BLaER1 (cell line): ENCODE results near the gene YJEFN3.

Source experiments
- H3K27ac ChIP-seq: shearing (Covaris generic); formaldehyde crosslinking; 2 replicates; pipeline ENCODE4 v1.8.1; 2022
- H3K27me3 ChIP-seq: shearing (Covaris generic); formaldehyde crosslinking; 2 replicates; pipeline ENCODE4 v1.8.1; 2022
- H3K36me3 ChIP-seq: shearing (Covaris generic); formaldehyde crosslinking; 2 replicates; pipeline ENCODE4 v1.8.1; 2022
- H3K4me1 ChIP-seq: shearing (Covaris generic); formaldehyde crosslinking; 2 replicates; pipeline ENCODE4 v1.8.1; 2022
- H3K4me2 ChIP-seq: shearing (Covaris generic); formaldehyde crosslinking; 2 replicates; pipeline ENCODE4 v1.8.1; 2022
- H3K4me3 ChIP-seq: shearing (Covaris generic); formaldehyde crosslinking; 2 replicates; pipeline ENCODE4 v1.8.1; 2022
- H3K9ac ChIP-seq: shearing (Covaris generic); formaldehyde crosslinking; 2 replicates; pipeline ENCODE4 v1.8.1; 2022
- H3K9me3 ChIP-seq: shearing (Covaris generic); formaldehyde crosslinking; 2 replicates; pipeline ENCODE4 v1.8.1; 2022
- H4K20me1 ChIP-seq: shearing (Covaris generic); formaldehyde crosslinking; 2 replicates; pipeline ENCODE4 v1.8.1; 2022
- Cebpa-rat ChIP-seq: shearing (Covaris generic); IDR thresholded peaks from 2 replicates; pipeline ENCODE4 v1.8.1; 2022

Gene YJEFN3

DNA sequence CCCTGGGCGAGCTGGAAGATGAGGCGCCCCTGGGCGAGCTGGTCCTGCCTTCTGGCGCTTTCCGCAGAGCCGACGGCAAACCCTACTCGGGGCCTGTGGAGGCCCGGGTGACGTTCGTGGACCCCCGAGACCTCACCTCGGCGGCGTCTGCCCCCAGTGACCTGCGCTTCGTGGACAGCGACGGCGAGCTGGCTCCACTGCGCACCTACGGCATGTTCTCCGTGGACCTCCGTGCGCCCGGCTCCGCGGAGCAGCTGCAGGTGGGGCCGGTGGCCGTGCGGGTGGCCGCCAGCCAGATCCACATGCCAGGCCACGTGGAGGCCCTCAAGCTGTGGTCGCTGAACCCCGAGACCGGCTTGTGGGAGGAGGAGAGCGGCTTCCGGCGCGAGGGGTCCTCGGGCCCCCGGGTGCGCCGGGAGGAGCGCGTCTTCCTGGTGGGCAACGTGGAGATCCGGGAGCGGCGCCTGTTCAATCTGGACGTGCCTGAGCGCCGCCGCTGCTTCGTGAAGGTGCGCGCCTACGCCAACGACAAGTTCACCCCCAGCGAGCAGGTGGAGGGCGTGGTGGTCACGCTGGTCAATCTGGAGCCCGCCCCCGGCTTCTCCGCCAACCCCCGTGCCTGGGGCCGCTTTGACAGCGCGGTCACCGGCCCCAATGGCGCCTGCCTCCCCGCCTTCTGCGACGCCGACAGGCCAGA is 15.7 kb downstream of the YJEFN3 start:
- no peak overlapping the region for H3K4me3 ChIP-seq
- H3K9me3 ChIP-seq: no peaks in the 10 kb centered on the region
- TF ChIP-seq Cebpa-rat: no peak
- no peaks in the 10 kb centered on the region for H4K20me1 ChIP-seq
- peaks cover 8% of the 10 kb centered on the region for H3K27me3 ChIP-seq
- no peak overlapping the region for H3K9ac ChIP-seq
- no peak overlapping the region for H3K27ac ChIP-seq
- no peak overlapping the region for H3K4me2 ChIP-seq
- peaks cover 18% of the 10 kb centered on the region for H3K4me1 ChIP-seq
- H3K36me3 ChIP-seq: no peaks in the 10 kb centered on the region

DNA sequence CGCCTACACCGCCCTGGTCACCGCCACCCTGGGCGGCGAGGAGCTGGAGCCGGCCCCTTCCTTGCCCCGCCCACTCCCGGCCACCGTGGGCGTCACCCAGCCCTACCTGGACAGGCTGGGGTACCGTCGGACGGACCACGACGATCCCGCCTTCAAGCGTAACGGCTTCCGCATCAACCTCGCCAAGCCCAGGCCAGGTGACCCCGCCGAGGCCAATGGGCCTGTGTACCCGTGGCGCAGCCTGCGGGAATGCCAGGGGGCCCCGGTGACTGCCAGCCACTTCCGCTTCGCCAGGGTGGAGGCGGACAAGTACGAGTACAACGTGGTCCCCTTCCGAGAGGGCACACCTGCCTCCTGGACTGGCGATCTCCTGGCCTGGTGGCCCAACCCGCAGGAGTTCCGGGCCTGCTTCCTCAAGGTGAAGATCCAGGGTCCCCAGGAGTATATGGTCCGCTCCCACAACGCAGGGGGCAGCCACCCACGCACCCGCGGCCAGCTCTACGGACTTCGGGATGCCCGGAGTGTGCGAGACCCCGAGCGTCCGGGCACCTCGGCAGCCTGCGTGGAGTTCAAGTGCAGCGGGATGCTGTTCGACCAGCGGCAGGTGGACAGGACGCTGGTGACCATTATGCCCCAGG is 16.4 kb downstream of the YJEFN3 start:
- Histone ChIP-seq H3K9ac (no peak overlapping the region), H3K36me3 (no peaks in the 10 kb centered on the region), H3K27ac (no peak overlapping the region), H3K9me3 (no peaks in the 10 kb centered on the region), H3K4me3 (no peak overlapping the region), H4K20me1 (no peaks in the 10 kb centered on the region), H3K4me2 (no peak overlapping the region), H3K27me3 (peaks cover 1% of the 10 kb centered on the region; the same call in 1 of the 2 replicates), H3K4me1 (peaks cover 18% of the 10 kb centered on the region)
- no peak for TF ChIP-seq Cebpa-rat

- no peaks in the 10 kb centered on the region for H4K20me1 ChIP-seq
- no peak overlapping the region for H3K4me2 ChIP-seq
- H3K9me3 ChIP-seq: no peaks in the 10 kb centered on the region
- H3K36me3 ChIP-seq: no peaks in the 10 kb centered on the region
- H3K27me3 ChIP-seq: no peaks in the 10 kb centered on the region
- peaks cover 18% of the 10 kb centered on the region for H3K4me1 ChIP-seq
- no peak overlapping the region for H3K9ac ChIP-seq
- no peak overlapping the region for H3K4me3 ChIP-seq
- TF ChIP-seq Cebpa-rat: no peak
- no peak overlapping the region for H3K27ac ChIP-seq
Observed at GRCh38 chr19:19545707-19546106, 17.0 kb downstream of the YJEFN3 start.

DNA sequence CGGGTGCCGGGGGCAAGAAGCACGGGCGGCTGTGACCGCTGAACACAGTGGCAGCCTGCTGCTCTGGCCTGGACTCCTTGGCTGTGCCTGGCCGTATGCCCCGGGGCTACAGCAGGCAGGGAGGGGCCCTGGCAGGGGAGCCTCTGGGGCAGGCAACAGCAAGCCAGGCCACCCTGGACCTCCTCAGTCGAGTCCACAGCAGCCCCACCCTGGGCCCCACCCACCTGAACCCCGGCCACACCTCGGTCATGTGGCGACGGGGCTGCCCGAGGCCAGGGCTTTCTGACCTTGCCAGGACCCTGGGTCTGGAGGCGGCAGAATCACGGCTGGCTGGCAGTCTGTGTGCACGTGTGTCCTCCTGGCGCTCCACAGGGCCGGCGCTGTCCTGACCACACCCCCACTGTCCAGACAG is 18.0 kb downstream of the YJEFN3 start:
- no peak overlapping the region for H3K4me3 ChIP-seq
- H4K20me1 ChIP-seq: no peaks in the 10 kb centered on the region
- no peak overlapping the region for H3K9ac ChIP-seq
- no peak overlapping the region for H3K4me2 ChIP-seq
- no peak overlapping the region for H3K27ac ChIP-seq
- H3K36me3 ChIP-seq: no peaks in the 10 kb centered on the region
- no peaks in the 10 kb centered on the region for H3K9me3 ChIP-seq
- no peak for TF ChIP-seq Cebpa-rat
- H3K27me3 ChIP-seq: no peaks in the 10 kb centered on the region
- peaks cover 21% of the 10 kb centered on the region for H3K4me1 ChIP-seq

DNA sequence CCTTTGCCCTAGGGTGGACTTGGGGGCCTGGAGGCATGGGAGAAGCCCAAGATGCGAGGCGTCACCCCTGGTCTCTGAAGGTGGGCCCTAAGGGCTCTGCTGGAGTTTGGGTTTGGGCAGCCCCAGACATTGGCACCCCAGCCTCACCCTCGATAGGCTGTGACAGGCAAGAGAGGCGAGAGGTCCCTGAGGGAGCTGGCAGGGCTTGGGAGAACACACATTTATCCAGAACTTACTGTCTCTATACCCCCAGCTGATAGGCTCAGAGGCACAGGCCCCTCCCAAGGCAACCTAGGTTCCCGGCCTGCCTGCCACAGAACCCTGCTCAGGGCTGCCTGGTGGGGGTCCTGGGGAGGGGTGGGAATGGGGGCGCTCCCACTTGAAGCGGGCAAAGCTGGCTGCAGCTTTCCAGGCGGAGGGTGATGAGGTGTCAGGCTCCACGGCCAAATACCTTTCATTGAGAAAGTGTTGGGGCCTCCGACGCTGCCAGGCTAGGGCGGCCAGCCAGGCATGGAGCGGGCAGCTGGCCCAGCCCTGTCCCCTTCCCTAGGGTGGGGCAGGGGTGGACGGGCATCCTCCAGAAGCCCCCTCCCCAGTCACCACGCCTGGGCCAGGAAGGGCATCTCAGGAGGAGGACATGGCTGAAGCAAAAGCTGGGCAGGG is 19.1 kb downstream of the YJEFN3 start:
- Histone ChIP-seq H3K27ac (no peak overlapping the region), H3K36me3 (no peaks in the 10 kb centered on the region), H3K9me3 (no peaks in the 10 kb centered on the region), H3K9ac (no peak overlapping the region), H3K4me3 (no peak overlapping the region), H3K4me2 (no peak overlapping the region), H4K20me1 (no peaks in the 10 kb centered on the region), H3K4me1 (peaks cover 18% of the 10 kb centered on the region), H3K27me3 (no peaks in the 10 kb centered on the region)
- no peak for TF ChIP-seq Cebpa-rat

GRCh38 chr19:19548915-19549759 is 20.4 kb downstream of the YJEFN3 start:
- no peaks in the 10 kb centered on the region for H4K20me1 ChIP-seq
- H3K9me3 ChIP-seq: no peaks in the 10 kb centered on the region
- peaks cover 18% of the 10 kb centered on the region for H3K4me1 ChIP-seq
- H3K4me2 ChIP-seq: no peak overlapping the region
- no peaks in the 10 kb centered on the region for H3K27me3 ChIP-seq
- no peak for TF ChIP-seq Cebpa-rat
- H3K4me3 ChIP-seq: no peak overlapping the region
- no peak overlapping the region for H3K9ac ChIP-seq
- no peaks in the 10 kb centered on the region for H3K36me3 ChIP-seq
- H3K27ac ChIP-seq: no peak overlapping the region

DNA sequence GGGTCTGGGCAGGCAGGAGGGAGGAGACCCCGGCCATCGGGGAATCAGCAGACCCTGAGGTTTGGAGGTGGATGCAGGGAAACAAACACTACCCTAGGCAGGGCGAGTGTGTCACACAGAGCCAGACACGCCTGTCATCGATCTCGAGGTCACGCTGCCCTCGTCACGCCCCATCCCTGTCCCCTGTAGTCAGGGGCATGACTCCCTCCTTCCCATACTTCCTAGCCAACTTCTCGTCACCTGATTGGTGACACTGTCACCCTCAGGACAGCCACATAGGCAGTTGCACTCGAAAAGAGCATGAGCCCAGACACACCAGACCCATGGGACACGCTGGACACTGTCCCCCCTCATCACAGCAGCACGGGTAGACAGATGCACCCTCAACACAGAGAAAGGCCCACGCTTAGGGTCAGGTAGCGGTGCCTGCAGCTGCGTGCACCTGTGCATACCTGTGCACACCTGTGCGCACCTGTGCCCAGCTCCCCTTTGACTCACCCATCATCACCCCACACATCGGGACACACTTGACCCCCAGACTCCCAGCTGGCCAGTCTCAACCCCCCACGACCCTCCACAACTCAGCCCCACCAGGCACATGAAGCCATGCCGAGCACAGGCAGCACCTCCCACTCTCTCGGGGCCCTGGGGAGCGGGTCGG is 21.2 kb downstream of the YJEFN3 start:
- Histone ChIP-seq H3K9me3 (no peaks in the 10 kb centered on the region), H3K27ac (no peak overlapping the region), H3K4me3 (no peak overlapping the region), H3K27me3 (no peaks in the 10 kb centered on the region), H3K4me1 (peaks cover 18% of the 10 kb centered on the region), H3K4me2 (no peak overlapping the region), H3K9ac (no peak overlapping the region), H3K36me3 (no peaks in the 10 kb centered on the region), H4K20me1 (no peaks in the 10 kb centered on the region)
- no peak for TF ChIP-seq Cebpa-rat

GRCh38 chr19:19550485-19550929 is 21.8 kb downstream of the YJEFN3 start:
- Histone ChIP-seq H3K4me2 (no peak overlapping the region), H3K9me3 (no peaks in the 10 kb centered on the region), H3K27ac (no peak overlapping the region), H3K4me1 (peaks cover 18% of the 10 kb centered on the region), H3K36me3 (no peaks in the 10 kb centered on the region), H3K4me3 (no peak overlapping the region), H3K27me3 (no peaks in the 10 kb centered on the region), H3K9ac (no peak overlapping the region), H4K20me1 (no peaks in the 10 kb centered on the region)
- TF ChIP-seq Cebpa-rat: no peak
